ENCODE results near the gene PEPD.

GRCh38 chr19:33523167-33523566 is 1.6 kb upstream of the PEPD start:
- no peak for TF ChIP-seq CTCF (IDR thresholded peaks at IDR 0.05)
- no peak for TF ChIP-seq POLR2AphosphoS5 (IDR thresholded peaks at IDR 0.05)
- no peak for TF ChIP-seq POLR2A (IDR thresholded peaks at IDR 0.05)
- no peak for TF ChIP-seq EP300 (IDR thresholded peaks at IDR 0.05; ENCODE audit: low read depth)

All from transverse colon (tissue), 4 donors.